RWPE2 (cell line): ENCODE measurements around the gene AKAP13.

Source experiments
- ATAC-seq: fragments of 200-7000 bp; cut with Tn5 transposase; 3 replicates; pipeline ENCODE4 v1.9.1; 2021; ENCODE audit warnings: low read depth
- DNase-seq: peaks from one replicate; pipeline ENCODE4 v3.0.0-alpha.2; 2020; ENCODE audit warnings: low spot score
- H3K27ac ChIP-seq: fragments of 450-650 bp; 2 replicates; pipeline ENCODE4 v1.5.1; 2017; ENCODE audit warnings: mild to moderate bottlenecking; ENCODE audit not compliant: poor library complexity, severe bottlenecking
- H3K27me3 ChIP-seq: fragments of 250-450 bp; sonication (Bioruptor Pico); 2 replicates; pipeline ENCODE4 v1.5.1; 2021; ENCODE audit warnings: mild to moderate bottlenecking, moderate library complexity; ENCODE audit not compliant: insufficient read depth, poor library complexity, severe bottlenecking
- H3K36me3 ChIP-seq: fragments of 250-450 bp; sonication (Bioruptor Pico); 2 replicates; pipeline ENCODE4 v1.5.1; 2020; ENCODE audit warnings: low read depth, mild to moderate bottlenecking, moderate library complexity
- H3K4me1 ChIP-seq: fragments of 250-450 bp; sonication (Bioruptor Pico); 2 replicates; pipeline ENCODE4 v1.5.1; 2021; ENCODE audit warnings: mild to moderate bottlenecking, moderate library complexity; ENCODE audit not compliant: insufficient read depth, poor library complexity, severe bottlenecking
- H3K4me3 ChIP-seq: fragments of 250-450 bp; sonication (Bioruptor Pico); 2 replicates; pipeline ENCODE4 v1.5.1; 2021; ENCODE audit warnings: mild to moderate bottlenecking, moderate library complexity; ENCODE audit not compliant: severe bottlenecking
- H3K9me3 ChIP-seq: fragments of 250-450 bp; sonication (Bioruptor Pico); 2 replicates; pipeline ENCODE4 v1.5.1; 2021; ENCODE audit warnings: mild to moderate bottlenecking, moderate library complexity; ENCODE audit not compliant: severe bottlenecking
- TF ChIP-seq, protein P1 (sequence below): fragments of 450-650 bp; IDR thresholded peaks from one replicate; pipeline ENCODE4 v1.5.1; 2017; ENCODE audit warnings: mild to moderate bottlenecking, moderate library complexity; ENCODE audit not compliant: poor library complexity, severe bottlenecking

Gene AKAP13

DNA sequence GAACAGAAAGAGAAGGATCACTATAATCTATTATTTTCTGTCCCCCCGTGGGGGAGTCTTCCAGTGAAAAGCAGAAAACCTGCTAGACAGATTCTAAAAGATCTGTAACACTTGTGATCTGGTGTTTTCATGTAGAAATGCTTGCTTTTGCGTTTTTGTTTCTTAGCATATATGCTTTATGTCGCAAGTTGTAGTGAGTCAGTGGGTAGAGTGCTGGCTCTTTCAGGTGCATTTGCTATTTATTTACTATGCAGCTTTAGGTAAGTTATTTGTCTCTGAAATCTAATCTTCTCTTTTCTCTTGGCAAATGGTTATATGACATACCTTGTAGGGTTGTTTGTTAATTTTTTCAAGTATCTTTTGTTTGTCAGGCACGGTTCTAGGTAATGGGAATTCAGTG lies 9.4 kb downstream of the AKAP13 start:
- H3K36me3 ChIP-seq: peaks cover 19% of the 10 kb centered on the region
- H3K27me3 ChIP-seq: no peaks in the 10 kb centered on the region
- H3K27ac ChIP-seq: no peak overlapping the region
- ATAC-seq (peak; percentile 55), DNase-seq (no peak)
- TF ChIP-seq, protein P1, sequence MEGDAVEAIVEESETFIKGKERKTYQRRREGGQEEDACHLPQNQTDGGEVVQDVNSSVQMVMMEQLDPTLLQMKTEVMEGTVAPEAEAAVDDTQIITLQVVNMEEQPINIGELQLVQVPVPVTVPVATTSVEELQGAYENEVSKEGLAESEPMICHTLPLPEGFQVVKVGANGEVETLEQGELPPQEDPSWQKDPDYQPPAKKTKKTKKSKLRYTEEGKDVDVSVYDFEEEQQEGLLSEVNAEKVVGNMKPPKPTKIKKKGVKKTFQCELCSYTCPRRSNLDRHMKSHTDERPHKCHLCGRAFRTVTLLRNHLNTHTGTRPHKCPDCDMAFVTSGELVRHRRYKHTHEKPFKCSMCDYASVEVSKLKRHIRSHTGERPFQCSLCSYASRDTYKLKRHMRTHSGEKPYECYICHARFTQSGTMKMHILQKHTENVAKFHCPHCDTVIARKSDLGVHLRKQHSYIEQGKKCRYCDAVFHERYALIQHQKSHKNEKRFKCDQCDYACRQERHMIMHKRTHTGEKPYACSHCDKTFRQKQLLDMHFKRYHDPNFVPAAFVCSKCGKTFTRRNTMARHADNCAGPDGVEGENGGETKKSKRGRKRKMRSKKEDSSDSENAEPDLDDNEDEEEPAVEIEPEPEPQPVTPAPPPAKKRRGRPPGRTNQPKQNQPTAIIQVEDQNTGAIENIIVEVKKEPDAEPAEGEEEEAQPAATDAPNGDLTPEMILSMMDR: no peak
- H3K9me3 ChIP-seq: no peaks in the 10 kb centered on the region
- H3K4me1 ChIP-seq: peaks cover 51% of the 10 kb centered on the region
- H3K4me3 ChIP-seq: no peak overlapping the region

DNA sequence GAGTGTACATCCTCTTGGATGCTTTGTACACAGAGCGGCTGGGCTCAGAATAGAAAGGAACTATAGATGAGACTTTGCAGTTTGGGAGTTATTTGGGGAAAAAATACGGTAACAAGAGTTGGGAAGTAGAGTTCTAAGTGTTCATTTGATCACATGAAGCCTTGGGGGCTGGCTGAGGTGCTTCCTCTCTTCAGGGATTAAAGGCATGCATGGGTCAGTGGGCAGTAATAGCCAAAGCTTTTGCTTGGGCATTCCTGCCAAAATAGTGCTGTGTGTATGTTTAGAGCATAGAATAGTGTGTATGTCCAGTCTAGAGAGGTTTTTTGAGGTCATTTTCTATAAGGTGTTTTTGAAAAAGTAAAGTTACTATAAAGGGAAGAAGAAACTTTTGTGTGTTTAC lies 12.8 kb downstream of the AKAP13 start:
- TF ChIP-seq, protein P1: no peak
- H3K27ac ChIP-seq: peak overlapping the region; percentile 27

DNA sequence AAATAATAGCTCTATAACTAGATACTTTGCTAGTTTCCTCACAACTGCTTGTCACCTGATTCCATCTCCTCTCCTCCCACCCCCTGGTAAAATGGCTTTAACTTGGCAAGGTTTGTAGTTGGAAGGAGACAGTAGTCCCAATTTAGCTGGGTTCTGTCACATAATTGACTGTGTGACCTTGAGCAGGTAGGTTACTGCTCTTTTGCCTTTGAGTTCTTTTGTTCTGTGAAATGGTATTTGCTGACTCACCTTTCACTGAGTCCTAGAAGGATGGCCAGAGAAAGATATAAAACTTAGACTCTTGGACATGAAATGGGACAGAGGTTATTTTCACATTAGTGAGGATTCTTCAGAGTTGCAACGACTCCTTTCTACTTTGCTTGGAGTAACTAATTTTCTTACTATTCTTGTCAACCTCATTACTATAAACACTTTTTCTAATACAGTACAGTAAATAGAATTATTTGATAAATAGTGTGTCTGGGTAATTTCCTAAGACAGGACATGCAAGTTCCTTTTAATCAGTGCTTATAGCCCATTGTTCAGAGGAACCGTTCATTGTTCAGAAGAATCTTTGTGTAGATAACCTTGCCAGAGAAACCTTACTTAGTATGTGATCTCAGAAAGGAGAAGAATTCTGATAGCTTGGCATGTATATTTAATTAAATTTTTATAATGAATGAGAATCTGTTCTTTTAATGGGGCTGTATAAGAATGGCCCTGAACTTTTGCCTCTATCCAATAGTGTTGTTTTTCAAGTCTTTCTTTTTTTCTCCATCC lies 14.3 kb downstream of the AKAP13 start:
- TF ChIP-seq, protein P1: no peak
- no peak for DNase-seq
- H3K27ac ChIP-seq: peak overlapping the region; percentile 27
- peaks cover 63% of the 10 kb centered on the region for H3K4me1 ChIP-seq
- H3K9me3 ChIP-seq: no peaks in the 10 kb centered on the region
- ATAC-seq: peak; percentile 75
- no peak overlapping the region for H3K4me3 ChIP-seq
- H3K27me3 ChIP-seq: no peaks in the 10 kb centered on the region
- H3K36me3 ChIP-seq: peaks cover 3% of the 10 kb centered on the region; the same call in 1 of the 2 replicates

More for the DNA sequence above, 12.8 kb downstream of the AKAP13 start:
- Histone ChIP-seq H3K4me1 (peaks cover 78% of the 10 kb centered on the region), H3K9me3 (no peaks in the 10 kb centered on the region), H3K36me3 (peaks cover 3% of the 10 kb centered on the region; the same call in 1 of the 2 replicates), H3K4me3 (no peak overlapping the region), H3K27me3 (no peaks in the 10 kb centered on the region)
- no peak for DNase-seq
- no peak for ATAC-seq

DNA sequence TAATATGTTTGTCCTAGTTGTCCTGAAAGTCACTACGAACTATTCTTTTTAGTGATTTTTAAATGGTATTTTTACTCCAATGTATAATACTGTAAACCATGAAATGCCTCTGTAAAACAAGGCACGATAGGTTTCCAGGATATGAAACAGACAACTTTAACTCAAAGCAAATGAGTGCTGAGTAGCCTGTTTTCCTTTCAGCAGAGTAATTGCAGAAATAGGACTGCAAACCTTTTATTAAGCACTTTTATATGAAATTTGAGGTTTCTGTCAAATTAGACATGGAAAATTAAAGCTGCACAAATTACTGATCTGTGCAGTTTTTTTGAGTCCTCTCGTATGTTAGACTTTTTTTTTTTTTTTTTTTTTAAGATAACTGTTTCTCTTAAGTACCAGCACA lies 16.2 kb downstream of the AKAP13 start:
- Histone ChIP-seq H3K27ac (no peak overlapping the region), H3K4me1 (peaks cover 62% of the 10 kb centered on the region), H3K36me3 (peaks cover 3% of the 10 kb centered on the region; the same call in 1 of the 2 replicates), H3K9me3 (no peaks in the 10 kb centered on the region), H3K4me3 (no peak overlapping the region), H3K27me3 (no peaks in the 10 kb centered on the region)
- ATAC-seq (no peak), DNase-seq (no peak)
- TF ChIP-seq, protein P1: no peak

- H3K27ac ChIP-seq: no peak overlapping the region
- TF ChIP-seq, protein P1: no peak
- ATAC-seq: no peak
- DNase-seq: no peak
- H3K9me3 ChIP-seq: no peaks in the 10 kb centered on the region
- H3K4me3 ChIP-seq: no peak overlapping the region
- peaks cover 3% of the 10 kb centered on the region; the same call in 1 of the 2 replicates for H3K36me3 ChIP-seq
- H3K4me1 ChIP-seq: peaks cover 64% of the 10 kb centered on the region
- H3K27me3 ChIP-seq: no peaks in the 10 kb centered on the region
Measured at GRCh38 chr15:85397151-85397550, 16.7 kb downstream of the AKAP13 start.
